GM23338 (cell line): ENCODE measurements around the gene SPG7. TPM values are rescaled to one million over a fixed set of nuclear protein-coding genes. Genes with fewer than 3 reads are reported as not detected.

ENCODE experiments used
- ATAC-seq: fragments of 200-7000 bp; cut with Tn5 transposase; 3 replicates; pipeline ENCODE4 v1.9.1; 2020
- DNase-seq: peaks from one replicate; pipeline ENCODE4 v3.0.0-alpha.2; 2015; ENCODE audit warnings: low spot score
- H2AFZ ChIP-seq: fragments of 200-600 bp; sonication (generic); 2 replicates; pipeline ENCODE4 v1.8.0; 2016; ENCODE audit warnings: antibody characterized with exemption, mild to moderate bottlenecking, moderate library complexity
- H3F3A ChIP-seq: fragments of 200-600 bp; sonication (generic); replicated peaks from 2 replicates; pipeline ENCODE4 v1.8.0; 2017; ENCODE audit warnings: antibody characterized with exemption, mixed run types, low read depth
- H3K27ac ChIP-seq: fragments of 200-600 bp; sonication (generic); 2 replicates; pipeline ENCODE4 v1.6.1; 2016; ENCODE audit warnings: low read depth
- H3K27me3 ChIP-seq: fragments of 200-600 bp; sonication (generic); 2 replicates; pipeline ENCODE4 v1.8.0; 2016; ENCODE audit warnings: mild to moderate bottlenecking, mixed run types, moderate library complexity; ENCODE audit not compliant: insufficient read depth
- H3K36me3 ChIP-seq: fragments of 200-600 bp; sonication (generic); 2 replicates; pipeline ENCODE4 v1.8.0; 2016; ENCODE audit warnings: mild to moderate bottlenecking; ENCODE audit not compliant: insufficient read depth
- H3K4me1 ChIP-seq: fragments of 200-600 bp; sonication (generic); 2 replicates; pipeline ENCODE4 v1.8.0; 2016; ENCODE audit warnings: mild to moderate bottlenecking, moderate library complexity; ENCODE audit not compliant: insufficient read depth
- H3K4me2 ChIP-seq: fragments of 200-600 bp; sonication (generic); 2 replicates; pipeline ENCODE4 v1.7.1; 2017; ENCODE audit warnings: mixed run types
- H3K4me3 ChIP-seq: fragments of 200-600 bp; sonication (generic); 2 replicates; pipeline ENCODE4 v1.6.1; 2016; ENCODE audit warnings: mixed run types
- H3K79me2 ChIP-seq: fragments of 200-600 bp; sonication (generic); replicated peaks from 2 replicates; pipeline ENCODE4 v1.8.0; 2017; ENCODE audit warnings: mild to moderate bottlenecking; ENCODE audit not compliant: insufficient read depth
- H3K9me2 ChIP-seq: fragments of 200-600 bp; sonication (generic); 2 replicates; pipeline ENCODE4 v1.8.0; 2017; ENCODE audit not compliant: insufficient read depth
- H4K20me1 ChIP-seq: fragments of 200-600 bp; sonication (generic); replicated peaks from 2 replicates; pipeline ENCODE4 v1.8.0; 2017; ENCODE audit warnings: mild to moderate bottlenecking; ENCODE audit not compliant: insufficient read depth
- H3K27ac Mint-ChIP-seq: 2 replicates; pipeline ENCODE4 v1.8.0; 2020; ENCODE audit warnings: inconsistent platforms, mild to moderate bottlenecking, moderate library complexity, mixed read lengths
- H3K27me3 Mint-ChIP-seq: 3 replicates; pipeline ENCODE4 v1.8.0; 2022; ENCODE audit warnings: low read depth, mild to moderate bottlenecking, moderate library complexity, mixed read lengths, inconsistent platforms; ENCODE audit not compliant: insufficient read depth, poor library complexity
- H3K36me3 Mint-ChIP-seq: 3 replicates; pipeline ENCODE4 v1.8.0; 2021; ENCODE audit warnings: low read depth, mild to moderate bottlenecking, inconsistent platforms, moderate library complexity, mixed read lengths
- H3K4me1 Mint-ChIP-seq: 3 replicates; pipeline ENCODE4 v1.8.0; 2020; ENCODE audit warnings: mild to moderate bottlenecking, inconsistent platforms, mixed read lengths
- H3K4me3 Mint-ChIP-seq: 3 replicates; pipeline ENCODE4 v1.8.0; 2021; ENCODE audit warnings: moderate library complexity, mild to moderate bottlenecking, inconsistent platforms, mixed read lengths
- H3K9me3 Mint-ChIP-seq: 3 replicates; pipeline ENCODE4 v1.8.0; 2020; ENCODE audit warnings: moderate library complexity, mild to moderate bottlenecking, inconsistent platforms, mixed read lengths
- CTCF ChIP-seq, 2 experiments: fragments of 200-600 bp in 1 of 2; sonication (generic) in 1 of 2; conservative IDR thresholded peaks; 2 replicates each; pipeline versions ENCODE4 v1.5.1 to v1.6.1; 2016 to 2017; ENCODE audit warnings: antibody characterized with exemption in 2 of 2, low read depth in 2 of 2, mild to moderate bottlenecking in 2 of 2, moderate library complexity in 1 of 2
- ETS1 ChIP-seq: IDR thresholded peaks from 2 replicates; pipeline ENCODE4 v1.6.1; 2016; ENCODE audit warnings: antibody characterized with exemption
- EZH2 ChIP-seq: fragments of 200-600 bp; sonication (generic); IDR thresholded peaks from one replicate; pipeline ENCODE4 v1.8.0; 2017; ENCODE audit warnings: antibody characterized with exemption, mild to moderate bottlenecking, low read depth; ENCODE audit not compliant: unreplicated experiment
- EZH2phosphoT487 ChIP-seq: fragments of 200-600 bp; sonication (generic); IDR thresholded peaks from one replicate; pipeline ENCODE4 v1.8.1; 2018; ENCODE audit warnings: antibody characterized with exemption; ENCODE audit not compliant: unreplicated experiment
- NANOG ChIP-seq: IDR thresholded peaks from 2 replicates; pipeline ENCODE4 v1.6.1; 2016; ENCODE audit warnings: antibody characterized with exemption, borderline replicate concordance
- POLR2AphosphoS5 ChIP-seq: IDR thresholded peaks from 2 replicates; pipeline ENCODE4 v1.6.1; 2016; ENCODE audit warnings: antibody characterized with exemption, low read depth
- ZNF114 ChIP-seq: fragments of 250-450 bp; sonication (Bioruptor Pico); IDR thresholded peaks from 2 replicates; pipeline ENCODE4 v1.5.0; 2020; ENCODE audit warnings: mild to moderate bottlenecking, moderate library complexity
- ZNF331 ChIP-seq: fragments of 250-450 bp; sonication (Bioruptor Pico); IDR thresholded peaks from 2 replicates; pipeline ENCODE4 v1.5.0; 2020; ENCODE audit warnings: low read depth, mild to moderate bottlenecking, moderate library complexity
- polyA plus RNA-seq: library from polyadenylated mRNA; unstranded; fragments of >200 nt; fragmentation: Nextera tagmentation; extraction: Ambion mirVana; gene quantifications from 2 replicates; pipeline ENCODE4 v1.2.1, GENCODE V29; 2016
- total RNA-seq: library from RNA; depleted of rRNA; stranded (reverse); fragments of >200 nt; shearing (Covaris generic); gene quantifications from 2 replicates; pipeline ENCODE4 v1.2.3, GENCODE V29; 2014
- TF ChIP-seq, protein P1 (sequence below): IDR thresholded peaks from one replicate; pipeline ENCODE4 v1.6.1; 2018; ENCODE audit warnings: antibody characterized with exemption; ENCODE audit not compliant: unreplicated experiment

Gene SPG7
- total and polyA plus RNA-seq, 2 experiments from 2014 or later, result 77.1 to 267 TPM

DNA sequence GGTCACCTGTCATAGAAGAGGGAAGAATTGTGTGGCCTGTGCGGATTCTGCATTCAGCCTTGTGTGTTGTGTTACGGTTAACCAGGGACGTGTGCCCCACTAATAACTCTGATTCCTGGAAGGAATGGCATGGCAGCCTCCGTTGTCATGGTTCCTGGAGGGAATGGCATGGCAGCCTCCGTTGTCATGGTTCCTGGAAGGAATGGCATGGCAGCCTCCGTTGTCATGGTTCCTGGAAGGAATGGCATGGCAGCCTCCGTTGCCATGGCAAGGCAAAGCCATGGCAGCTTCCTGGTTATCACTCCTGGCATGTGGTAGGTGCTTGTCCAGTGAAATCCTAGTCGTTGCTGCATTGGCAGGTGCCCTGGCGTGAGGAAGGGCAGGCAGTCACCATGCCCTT, 8.9 kb downstream of the SPG7 start:
- Histone ChIP-seq H3K4me2 (no peak overlapping the region), H3K79me2 (peaks cover 74% of the 10 kb centered on the region), H3K27ac (no peak overlapping the region), H3K9me2 (no peaks in the 10 kb centered on the region), H3F3A (no peaks in the 10 kb centered on the region), H4K20me1 (peaks cover 22% of the 10 kb centered on the region), H2AFZ (no peak overlapping the region), H3K4me3 (no peak overlapping the region), H3K4me1 (no peaks in the 10 kb centered on the region), H3K27me3 (no peaks in the 10 kb centered on the region), H3K36me3 (peaks cover 29% of the 10 kb centered on the region)
- Mint-ChIP-seq H3K4me1 (no peaks in the 10 kb centered on the region; the same call in 1 of the 3 replicates), H3K4me3 (no peak overlapping the region), H3K36me3 (peaks cover 74% of the 10 kb centered on the region), H3K27me3 (peaks cover 7% of the 10 kb centered on the region), H3K27ac (no peak overlapping the region), H3K9me3 (no peaks in the 10 kb centered on the region)
- no peak for TF ChIP-seq EZH2
- ATAC-seq (no peak), DNase-seq (no peak)

GRCh38 chr16:89519881-89520280, 11.7 kb downstream of the SPG7 start:
- H3K4me3 Mint-ChIP-seq, result peak overlapping the region; percentile 17; the same call in 1 of the 3 replicates
- Histone ChIP-seq H3K27me3 (no peaks in the 10 kb centered on the region), H4K20me1 (peaks cover 30% of the 10 kb centered on the region), H3F3A (0 out of 2 replicates have a peak, but pooled peaks cover 4% of the 10 kb centered on the region), H2AFZ (no peak overlapping the region), H3K9me2 (no peaks in the 10 kb centered on the region), H3K4me3 (no peak overlapping the region), H3K79me2 (peaks cover 74% of the 10 kb centered on the region), H3K4me2 (no peak overlapping the region), H3K36me3 (peaks cover 19% of the 10 kb centered on the region), H3K4me1 (no peaks in the 10 kb centered on the region), H3K27ac (no peak overlapping the region)
- ATAC-seq (no peak), DNase-seq (no peak)
- H3K27ac Mint-ChIP-seq, result peak overlapping the region; percentile 59; the same call in 1 of the 2 replicates
- H3K4me1 Mint-ChIP-seq, result no peaks in the 10 kb centered on the region; the same call in 1 of the 3 replicates
- H3K27me3 Mint-ChIP-seq, result peaks cover 7% of the 10 kb centered on the region
- TF ChIP-seq EZH2phosphoT487 (no peak), NANOG (no peak), ZNF331 (CRISPR knock-in tag) (no peak), POLR2AphosphoS5 (no peak), ZNF114 (CRISPR knock-in tag) (no peak), ETS1 (no peak), CTCF (conservative IDR thresholded peaks at IDR 0.05; ENCODE audit: low read depth in 2 of 2) (no peak)
- TF ChIP-seq, protein P1, sequence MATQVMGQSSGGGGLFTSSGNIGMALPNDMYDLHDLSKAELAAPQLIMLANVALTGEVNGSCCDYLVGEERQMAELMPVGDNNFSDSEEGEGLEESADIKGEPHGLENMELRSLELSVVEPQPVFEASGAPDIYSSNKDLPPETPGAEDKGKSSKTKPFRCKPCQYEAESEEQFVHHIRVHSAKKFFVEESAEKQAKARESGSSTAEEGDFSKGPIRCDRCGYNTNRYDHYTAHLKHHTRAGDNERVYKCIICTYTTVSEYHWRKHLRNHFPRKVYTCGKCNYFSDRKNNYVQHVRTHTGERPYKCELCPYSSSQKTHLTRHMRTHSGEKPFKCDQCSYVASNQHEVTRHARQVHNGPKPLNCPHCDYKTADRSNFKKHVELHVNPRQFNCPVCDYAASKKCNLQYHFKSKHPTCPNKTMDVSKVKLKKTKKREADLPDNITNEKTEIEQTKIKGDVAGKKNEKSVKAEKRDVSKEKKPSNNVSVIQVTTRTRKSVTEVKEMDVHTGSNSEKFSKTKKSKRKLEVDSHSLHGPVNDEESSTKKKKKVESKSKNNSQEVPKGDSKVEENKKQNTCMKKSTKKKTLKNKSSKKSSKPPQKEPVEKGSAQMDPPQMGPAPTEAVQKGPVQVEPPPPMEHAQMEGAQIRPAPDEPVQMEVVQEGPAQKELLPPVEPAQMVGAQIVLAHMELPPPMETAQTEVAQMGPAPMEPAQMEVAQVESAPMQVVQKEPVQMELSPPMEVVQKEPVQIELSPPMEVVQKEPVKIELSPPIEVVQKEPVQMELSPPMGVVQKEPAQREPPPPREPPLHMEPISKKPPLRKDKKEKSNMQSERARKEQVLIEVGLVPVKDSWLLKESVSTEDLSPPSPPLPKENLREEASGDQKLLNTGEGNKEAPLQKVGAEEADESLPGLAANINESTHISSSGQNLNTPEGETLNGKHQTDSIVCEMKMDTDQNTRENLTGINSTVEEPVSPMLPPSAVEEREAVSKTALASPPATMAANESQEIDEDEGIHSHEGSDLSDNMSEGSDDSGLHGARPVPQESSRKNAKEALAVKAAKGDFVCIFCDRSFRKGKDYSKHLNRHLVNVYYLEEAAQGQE, result no peak
- H3K9me3 Mint-ChIP-seq, result no peaks in the 10 kb centered on the region
- H3K36me3 Mint-ChIP-seq, result peaks cover 75% of the 10 kb centered on the region
